ENCODE data around the gene RNLS.
A peak's percentile ranks its signal among the peaks of the same experiment; 100 is the strongest.

Gene RNLS

DNA sequence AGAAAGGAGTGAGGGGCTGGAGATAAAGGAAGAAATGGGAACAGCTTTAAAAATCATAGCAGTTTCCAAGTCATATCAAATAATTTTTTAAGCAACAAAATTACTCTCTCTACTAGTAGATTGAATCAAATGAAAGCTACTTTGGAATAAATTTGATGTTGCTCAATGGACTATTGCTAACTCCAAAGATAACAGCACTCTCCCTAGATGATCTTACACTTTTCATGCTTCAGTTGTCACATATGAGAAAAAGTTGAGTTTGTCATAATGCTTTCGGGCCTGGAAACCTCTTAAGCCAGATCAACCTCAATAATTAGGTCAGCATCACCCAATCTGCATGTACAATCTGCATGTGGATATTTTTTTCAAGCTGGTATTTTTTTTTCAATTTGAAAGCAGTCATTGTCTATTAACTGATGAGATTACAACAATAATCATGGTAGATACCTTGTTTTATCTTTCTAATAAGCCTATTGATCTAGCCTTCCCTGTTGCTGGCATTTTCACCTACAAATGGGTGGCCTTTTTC lies 34.7 kb upstream of the RNLS start:
- DNase-seq (ENCODE audit: low read depth), result no peak
- no peak overlapping the region for H3K4me3 ChIP-seq (ENCODE audit: low read depth, low read length)
- TF ChIP-seq MAX (IDR thresholded peaks at IDR 0.05; ENCODE audit: low read depth, low read length) (no peak), MYC (IDR thresholded peaks at IDR 0.05; ENCODE audit: low read depth, low read length) (no peak), POLR2A (IDR thresholded peaks at IDR 0.05; ENCODE audit: extremely low read depth, insufficient read length) (no peak), CTCF (IDR thresholded peaks at IDR 0.05; ENCODE audit: low read depth, low read length) (no peak)

DNA sequence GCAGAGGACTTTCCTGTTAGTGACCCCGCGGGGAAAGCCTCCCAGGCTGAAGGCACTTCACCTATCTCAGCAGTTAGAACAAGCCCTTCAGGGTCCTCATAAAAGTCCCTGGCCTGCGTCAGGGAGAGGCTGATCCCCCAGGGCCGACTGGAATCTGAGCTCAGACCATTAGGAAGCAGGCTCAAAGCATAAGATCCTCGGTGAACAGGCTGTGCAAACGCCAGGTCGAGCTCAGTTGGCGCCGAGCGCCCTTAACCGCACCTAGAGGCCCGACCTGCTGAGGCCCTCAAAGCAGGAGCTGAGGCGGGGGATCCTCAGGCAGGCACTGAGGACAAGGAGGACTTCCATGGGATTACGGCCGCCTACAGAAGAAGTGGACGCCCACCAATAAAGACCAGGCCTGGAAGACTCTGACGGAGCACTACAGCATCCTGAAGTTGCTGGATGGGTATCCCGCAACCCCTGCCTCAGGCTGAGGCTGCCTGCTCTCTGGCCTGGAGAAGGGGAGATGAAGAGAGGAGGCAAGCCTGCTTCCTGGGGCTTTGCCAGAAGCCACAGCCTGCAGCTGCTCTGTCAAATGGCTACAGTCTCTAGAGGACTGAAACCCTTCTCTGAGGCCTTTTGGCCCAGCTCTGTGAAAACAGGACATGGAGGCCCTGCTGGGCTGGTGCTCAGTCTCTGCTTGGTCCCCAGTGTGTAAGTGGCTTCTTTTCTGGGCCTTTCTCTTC lies 33.3 kb upstream of the RNLS start:
- no peak overlapping the region for H3K4me3 ChIP-seq (ENCODE audit: low read depth, low read length)
- no peak for TF ChIP-seq CTCF (IDR thresholded peaks at IDR 0.05; ENCODE audit: low read depth, low read length)
- no peak for TF ChIP-seq MYC (IDR thresholded peaks at IDR 0.05; ENCODE audit: low read depth, low read length)
- no peak for TF ChIP-seq POLR2A (IDR thresholded peaks at IDR 0.05; ENCODE audit: extremely low read depth, insufficient read length)
- TF ChIP-seq MAX (IDR thresholded peaks at IDR 0.05; ENCODE audit: low read depth, low read length), result no peak
- no peak for DNase-seq (ENCODE audit: low read depth)

- no peak overlapping the region for H3K4me3 ChIP-seq (ENCODE audit: low read depth, low read length)
- DNase-seq (ENCODE audit: low read depth), result no peak
- TF ChIP-seq CTCF (IDR thresholded peaks at IDR 0.05; ENCODE audit: low read depth, low read length), result no peak
- TF ChIP-seq MYC (IDR thresholded peaks at IDR 0.05; ENCODE audit: low read depth, low read length), result no peak
- no peak for TF ChIP-seq POLR2A (IDR thresholded peaks at IDR 0.05; ENCODE audit: extremely low read depth, insufficient read length)
- no peak for TF ChIP-seq MAX (IDR thresholded peaks at IDR 0.05; ENCODE audit: low read depth, low read length)
These were observed 25.7 kb upstream of the RNLS start for GRCh38 chr10:88608780-88609179.

DNA sequence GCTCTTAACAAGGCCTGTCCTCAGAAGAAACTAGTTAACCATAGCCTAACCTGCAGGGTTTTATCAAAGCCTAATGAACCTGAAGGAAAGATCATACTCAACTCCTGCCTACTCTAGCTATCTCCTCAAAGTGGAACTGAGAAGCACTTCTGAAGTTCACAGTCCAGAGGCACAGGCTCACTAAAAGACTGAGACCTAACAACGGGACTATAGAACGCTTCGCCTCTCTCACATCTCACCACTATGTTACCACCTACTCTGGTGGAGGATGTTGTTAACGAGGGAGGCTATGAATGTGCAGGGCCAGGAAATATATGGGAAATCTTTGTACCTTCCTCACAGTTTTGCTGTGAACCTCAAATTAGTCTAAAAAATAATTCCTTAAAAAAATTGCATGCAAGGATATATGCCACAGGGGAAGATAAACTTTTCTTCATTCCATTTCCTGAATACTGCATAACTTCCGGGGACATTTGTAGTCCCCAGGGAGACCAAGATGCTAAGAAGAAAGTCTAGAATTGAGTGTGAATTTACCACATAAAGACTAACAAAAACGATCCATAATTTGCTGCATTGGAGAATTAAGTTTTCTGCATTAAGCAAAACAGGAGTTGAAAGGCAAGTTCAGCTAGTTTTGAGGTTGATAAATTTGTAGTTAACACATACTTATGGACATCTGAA lies 25.1 kb upstream of the RNLS start:
- no peak overlapping the region for H3K4me3 ChIP-seq (ENCODE audit: low read depth, low read length)
- TF ChIP-seq POLR2A (IDR thresholded peaks at IDR 0.05; ENCODE audit: extremely low read depth, insufficient read length) (no peak), CTCF (IDR thresholded peaks at IDR 0.05; ENCODE audit: low read depth, low read length) (no peak), MAX (IDR thresholded peaks at IDR 0.05; ENCODE audit: low read depth, low read length) (no peak), MYC (IDR thresholded peaks at IDR 0.05; ENCODE audit: low read depth, low read length) (no peak)
- DNase-seq (ENCODE audit: low read depth), result no peak

- TF ChIP-seq POLR2A (IDR thresholded peaks at IDR 0.05; ENCODE audit: extremely low read depth, insufficient read length) (no peak), CTCF (IDR thresholded peaks at IDR 0.05; ENCODE audit: low read depth, low read length) (no peak), MYC (IDR thresholded peaks at IDR 0.05; ENCODE audit: low read depth, low read length) (no peak), MAX (IDR thresholded peaks at IDR 0.05; ENCODE audit: low read depth, low read length) (no peak)
- DNase-seq (ENCODE audit: low read depth), result peak; percentile 86
These were observed 14.9 kb upstream of the RNLS start for GRCh38 chr10:88598055-88598454.

More at GRCh38 chr10:88598055-88598454, 14.9 kb upstream of the RNLS start:
- no peak overlapping the region for H3K4me3 ChIP-seq (ENCODE audit: low read depth, low read length)
